Kidney (tissue), 14 donors: ENCODE results near the gene MPND. TPM values are rescaled to one million over a fixed set of nuclear protein-coding genes. Genes with fewer than 3 reads are reported as not detected.
A peak's percentile ranks its signal among the peaks of the same experiment; 100 is the strongest.

Experiments
- DNase-seq, 5 donors: peaks; one replicate each; pipeline ENCODE4 v3.0.0-alpha.2; 2013 to 2020
- FAIRE-seq: peaks from 2 replicates; lab custom pipeline; 2012; peaks lifted over from hg19 to GRCh38; lab: Jason Lieb, UNC
- H3K27ac ChIP-seq, 2 donors: one replicate each; pipeline ENCODE4 v1.7.0; 2013; ENCODE audit warnings: low read depth in 2 of 2, low read length in 2 of 2, inconsistent platforms in 1 of 2
- H3K27me3 ChIP-seq: one replicate; pipeline ENCODE4 v1.7.1; 2013; ENCODE audit warnings: low read length, inconsistent platforms; ENCODE audit not compliant: control insufficient read depth, insufficient read depth
- H3K36me3 ChIP-seq, 3 donors: one replicate each; pipeline versions ENCODE4 v1.7.0 to v1.7.1; 2013; ENCODE audit warnings: low read length in 3 of 3, control low read depth in 1 of 3, inconsistent platforms in 1 of 3; ENCODE audit not compliant: insufficient read depth in 3 of 3, control insufficient read depth in 2 of 3
- H3K4me1 ChIP-seq, 3 donors: one replicate each; pipeline versions ENCODE4 v1.7.0 to v1.7.1; 2013; ENCODE audit warnings: low read length in 3 of 3, inconsistent platforms in 1 of 3, low read depth in 1 of 3; ENCODE audit not compliant: control insufficient read depth in 2 of 3, insufficient read depth in 2 of 3
- H3K4me3 ChIP-seq, 3 donors: one replicate each; pipeline versions ENCODE4 v1.7.0 to v1.8.1; 2013; ENCODE audit warnings: low read length in 3 of 3, control low read depth in 1 of 3, inconsistent platforms in 1 of 3
- H3K9ac ChIP-seq, 3 donors: one replicate each; pipeline versions ENCODE4 v1.7.0 to v1.7.1; 2013; ENCODE audit warnings: low read length in 3 of 3, control low read depth in 1 of 3, inconsistent platforms in 1 of 3
- H3K9me3 ChIP-seq, 3 donors: one replicate each; pipeline versions ENCODE4 v1.7.0 to v1.7.1; 2013; ENCODE audit warnings: low read length in 3 of 3, control low read depth in 1 of 3, inconsistent platforms in 1 of 3; ENCODE audit not compliant: control insufficient read depth in 2 of 3, insufficient read depth in 1 of 3
- CTCF ChIP-seq: IDR thresholded peaks from 3 replicates; pipeline ENCODE4 v1.5.1; 2012; ENCODE audit warnings: mild to moderate bottlenecking, moderate library complexity, borderline replicate concordance; ENCODE audit not compliant: insufficient read depth; ENCODE audit errors: extremely low read depth
- intact Hi-C: fragments of 100-400 bp; cut with DNase I; formaldehyde crosslinking; loops from one replicate; pipeline ENCODE4 v1.11.1; 2022
- polyA plus RNA-seq: library from polyadenylated mRNA; stranded (reverse); fragments of 350-450 nt; fragmentation: Illumina TruSeq; extraction: RNeasy Lipid Tissue Mini Kit (QIAGEN cat#74804); gene quantifications from one replicate; pipeline ENCODE4 v1.2.3, GENCODE V29; 2014; ENCODE audit warnings: low read depth, low replicate concordance; ENCODE audit not compliant: insufficient read depth
- total RNA-seq: library from RNA; stranded (reverse); fragmentation: NEBNext Ultra II Directional; extraction: Animal tissue kit (Norgen Biotek cat#: 25700); gene quantifications from one replicate; pipeline ENCODE4 v1.2.1, GENCODE V29; 2021
- donor health status: control.
- donor health status: control.
- donor health status: control.
- donor health status: control.
- donor health status: control.
- donor health status: DM: yes; HTN: yes; CAD: no.
- donor health status: Normal renal cell carcinoma (clear cell type).

The MPND gene
- total and polyA plus RNA-seq, 2 donors from 2014 or later = 24.1 to 43.5 TPM

- H3K36me3 ChIP-seq = no peaks in the 10 kb centered on the region
- no peak overlapping the region for H3K4me3 ChIP-seq
- peaks cover 0 to 8% (median 0%) of the 10 kb centered on the region in 3 donors for H3K4me1 ChIP-seq
- no peak for TF ChIP-seq CTCF
- peak in 4 of 5 donors; percentile 39 to 83 (median 57) for DNase-seq
- FAIRE-seq = no peak
- intact Hi-C loops = no loop called here
- H3K9ac ChIP-seq = no peak overlapping the region
- H3K27me3 ChIP-seq = no peaks in the 10 kb centered on the region
- H3K9me3 ChIP-seq = no peaks in the 10 kb centered on the region
- H3K27ac ChIP-seq = no peak overlapping the region
These were observed 20.3 kb upstream of the MPND start for GRCh38 chr19:4322942-4323665.

- intact Hi-C loops = no loop called here
- no peak for FAIRE-seq
- Histone ChIP-seq H3K9ac (no peak overlapping the region), H3K4me1 (peaks cover 0 to 10% (median 0%) of the 10 kb centered on the region in 3 donors), H3K4me3 (no peak overlapping the region), H3K36me3 (no peaks in the 10 kb centered on the region), H3K9me3 (no peaks in the 10 kb centered on the region), H3K27ac (no peak overlapping the region), H3K27me3 (no peaks in the 10 kb centered on the region)
- no peak for TF ChIP-seq CTCF
- no peak for DNase-seq
These were observed 19.7 kb upstream of the MPND start for GRCh38 chr19:4323692-4324091.

GRCh38 chr19:4324228-4324627 is 19.1 kb upstream of the MPND start:
- intact Hi-C loops = no loop called here
- no peak for FAIRE-seq
- H3K9ac ChIP-seq = no peak overlapping the region
- H3K27ac ChIP-seq = no peak overlapping the region
- H3K36me3 ChIP-seq = no peaks in the 10 kb centered on the region
- no peaks in the 10 kb centered on the region for H3K9me3 ChIP-seq
- TF ChIP-seq CTCF = no peak
- peaks cover 0 to 10% (median 0%) of the 10 kb centered on the region in 3 donors for H3K4me1 ChIP-seq
- H3K4me3 ChIP-seq = no peak overlapping the region
- H3K27me3 ChIP-seq = no peaks in the 10 kb centered on the region
- DNase-seq = no peak
